Measurements from ENCODE around the gene BTN1A1. TPM values are rescaled to one million over a fixed set of nuclear protein-coding genes. Genes with fewer than 3 reads are reported as not detected.
A peak's percentile ranks its signal among the peaks of the same experiment; 100 is the strongest.
"Not testable (repeated sequence)": the region's sequence is repeated elsewhere in the genome, so short reads cannot be mapped to it uniquely, and the experiment has no call there.

The BTN1A1 gene
- total RNA-seq, 4 donors from 2014 or later: not detected

DNA sequence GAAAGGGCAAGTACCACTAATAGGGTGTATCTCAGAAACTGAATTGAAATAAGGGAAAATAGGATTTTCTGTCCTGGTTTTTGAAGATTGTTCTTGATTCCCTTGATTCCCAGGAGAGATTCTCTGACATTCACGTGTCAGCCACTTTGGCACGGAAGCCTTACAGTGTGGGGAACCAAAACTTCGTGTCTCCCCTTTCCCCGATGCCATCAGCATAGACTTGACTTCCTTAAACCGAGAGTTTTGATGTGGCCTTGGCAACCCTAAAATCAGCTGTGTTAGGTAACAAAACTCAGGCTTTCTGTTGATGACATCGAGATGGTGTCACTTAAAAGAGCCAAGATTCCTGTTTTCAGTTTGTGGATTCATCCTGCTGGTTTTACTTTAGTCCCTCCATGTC is 45.5 kb downstream of the BTN1A1 start:
- DNase-seq: no peak
- H3K9me3 ChIP-seq: no peaks in the 10 kb centered on the region
- intact Hi-C loops (cut with DNase I): no loop called here
- H3K27me3 ChIP-seq: no peaks in the 10 kb centered on the region
- WGBS, 2 donors: 80 to 87% methylated on average over 6 of the region's 6 CpGs
- no peak overlapping the region for H3K27ac ChIP-seq
- no peak for TF ChIP-seq POLR2A (IDR thresholded peaks at IDR 0.05)
- TF ChIP-seq, protein P1, sequence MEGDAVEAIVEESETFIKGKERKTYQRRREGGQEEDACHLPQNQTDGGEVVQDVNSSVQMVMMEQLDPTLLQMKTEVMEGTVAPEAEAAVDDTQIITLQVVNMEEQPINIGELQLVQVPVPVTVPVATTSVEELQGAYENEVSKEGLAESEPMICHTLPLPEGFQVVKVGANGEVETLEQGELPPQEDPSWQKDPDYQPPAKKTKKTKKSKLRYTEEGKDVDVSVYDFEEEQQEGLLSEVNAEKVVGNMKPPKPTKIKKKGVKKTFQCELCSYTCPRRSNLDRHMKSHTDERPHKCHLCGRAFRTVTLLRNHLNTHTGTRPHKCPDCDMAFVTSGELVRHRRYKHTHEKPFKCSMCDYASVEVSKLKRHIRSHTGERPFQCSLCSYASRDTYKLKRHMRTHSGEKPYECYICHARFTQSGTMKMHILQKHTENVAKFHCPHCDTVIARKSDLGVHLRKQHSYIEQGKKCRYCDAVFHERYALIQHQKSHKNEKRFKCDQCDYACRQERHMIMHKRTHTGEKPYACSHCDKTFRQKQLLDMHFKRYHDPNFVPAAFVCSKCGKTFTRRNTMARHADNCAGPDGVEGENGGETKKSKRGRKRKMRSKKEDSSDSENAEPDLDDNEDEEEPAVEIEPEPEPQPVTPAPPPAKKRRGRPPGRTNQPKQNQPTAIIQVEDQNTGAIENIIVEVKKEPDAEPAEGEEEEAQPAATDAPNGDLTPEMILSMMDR (IDR thresholded peaks at IDR 0.05): no peak
- H3K4me3 ChIP-seq: no peak overlapping the region
- H3K36me3 ChIP-seq: peaks cover 0 to 43% (median 0%) of the 10 kb centered on the region in 3 donors
- H3K4me1 ChIP-seq: peaks cover 0 to 18% (median 2%) of the 10 kb centered on the region in 3 donors

DNA sequence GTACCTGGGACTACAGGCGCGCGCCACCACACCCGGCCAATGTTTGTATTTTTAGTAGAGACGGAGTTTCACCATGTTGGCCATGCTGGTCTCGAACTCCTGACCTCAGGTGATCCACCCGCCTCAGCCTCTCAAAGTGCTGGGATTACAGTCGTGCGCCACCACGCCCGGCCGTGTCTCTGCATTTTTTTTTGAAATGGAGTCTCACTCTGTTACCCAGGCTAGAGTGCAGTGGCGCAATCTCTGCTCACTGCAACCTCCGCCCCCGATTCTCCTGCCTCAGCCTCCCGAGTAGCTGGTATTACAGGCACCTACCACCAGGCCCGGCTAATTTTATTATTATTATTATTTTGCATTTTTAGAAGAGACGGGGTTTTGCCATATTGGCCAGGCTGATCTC is 47.3 kb downstream of the BTN1A1 start:
- intact Hi-C loops (cut with DNase I); H3K27ac ChIP-seq; DNase-seq; H3K4me3 ChIP-seq; H3K27me3 ChIP-seq; H3K9me3 ChIP-seq: not testable (repeated sequence)
- WGBS, 2 donors: 90 to 95% methylated on average over 10 to 15 of the region's 18 CpGs
- peaks cover 0 to 43% (median 0%) of the 10 kb centered on the region in 3 donors for H3K36me3 ChIP-seq
- peaks cover 0 to 13% (median 4%) of the 10 kb centered on the region in 3 donors for H3K4me1 ChIP-seq

GRCh38 chr6:26550250-26550993 is 50.3 kb downstream of the BTN1A1 start:
- no peak for TF ChIP-seq POLR2A (IDR thresholded peaks at IDR 0.05)
- TF ChIP-seq, protein P1 (IDR thresholded peaks at IDR 0.05): no peak
- WGBS, 2 donors: 5 to 13% methylated on average over 29 to 32 of the region's 42 CpGs
- intact Hi-C loops (cut with DNase I): no loop called here
- Histone ChIP-seq H3K27me3 (no peaks in the 10 kb centered on the region), H3K27ac (peak overlapping the region in 3 of 4 donors; percentile 45 to 67 (median 49)), H3K36me3 (peaks cover 0 to 19% (median 0%) of the 10 kb centered on the region in 3 donors), H3K4me3 (peak overlapping the region; percentile 44 to 78 (median 56)), H3K4me1 (peaks cover 6 to 42% (median 18%) of the 10 kb centered on the region in 3 donors), H3K9me3 (no peaks in the 10 kb centered on the region)
- no peak for DNase-seq

GRCh38 chr6:26552205-26552604 is 52.1 kb downstream of the BTN1A1 start:
- peaks cover 6 to 42% (median 18%) of the 10 kb centered on the region in 3 donors for H3K4me1 ChIP-seq
- 90 to 91% methylated on average over 10 of the region's 10 CpGs for WGBS, 2 donors
- no peak overlapping the region for H3K4me3 ChIP-seq
- peaks cover 0 to 4% (median 0%) of the 10 kb centered on the region in 3 donors for H3K36me3 ChIP-seq
- intact Hi-C loops (cut with DNase I): no loop called here
- H3K27me3 ChIP-seq: no peaks in the 10 kb centered on the region
- no peak for DNase-seq
- TF ChIP-seq POLR2A (IDR thresholded peaks at IDR 0.05): no peak
- TF ChIP-seq, protein P1 (IDR thresholded peaks at IDR 0.05): no peak
- no peak overlapping the region for H3K27ac ChIP-seq
- no peaks in the 10 kb centered on the region for H3K9me3 ChIP-seq

DNA sequence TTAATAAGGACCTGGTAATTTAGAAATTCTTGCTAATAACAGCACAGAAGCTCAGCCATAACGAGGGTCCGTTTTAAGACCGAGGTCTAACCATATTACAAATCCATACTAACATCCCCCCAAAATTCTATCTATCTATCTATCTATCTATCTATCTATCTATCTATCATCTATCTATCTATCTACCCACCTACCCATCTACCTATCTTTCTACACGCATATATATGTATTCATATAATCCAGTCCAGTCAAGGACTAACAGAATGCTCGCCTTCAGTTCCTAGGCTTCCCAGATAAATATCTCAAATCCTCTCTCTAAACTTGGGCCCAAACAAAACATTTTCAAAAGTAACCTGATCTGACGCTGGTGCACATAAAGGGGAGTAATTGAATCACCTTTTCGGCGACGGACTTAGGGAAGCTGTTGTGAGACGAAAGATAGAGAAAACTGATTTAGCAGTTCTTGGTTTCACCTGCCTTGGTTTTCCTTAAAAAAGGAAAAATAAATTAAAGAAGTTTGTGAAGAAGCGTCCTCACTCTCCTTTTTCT is 52.6 kb downstream of the BTN1A1 start:
- no peak for TF ChIP-seq POLR2A (IDR thresholded peaks at IDR 0.05)
- TF ChIP-seq, protein P1 (IDR thresholded peaks at IDR 0.05): no peak
- Histone ChIP-seq H3K9me3 (no peaks in the 10 kb centered on the region), H3K4me1 (peaks cover 6 to 42% (median 18%) of the 10 kb centered on the region in 3 donors), H3K4me3 (peak overlapping the region; percentile 27 to 68 (median 54)), H3K36me3 (no peaks in the 10 kb centered on the region), H3K27ac (peak overlapping the region in 3 of 4 donors; percentile 86 to 89 (median 88)), H3K27me3 (no peaks in the 10 kb centered on the region)
- intact Hi-C loops (cut with DNase I): no loop called here
- 44 to 46% methylated on average over 11 of the region's 11 CpGs for WGBS, 2 donors
- DNase-seq: no peak
